ENCODE data around the gene MT1M.

DNA sequence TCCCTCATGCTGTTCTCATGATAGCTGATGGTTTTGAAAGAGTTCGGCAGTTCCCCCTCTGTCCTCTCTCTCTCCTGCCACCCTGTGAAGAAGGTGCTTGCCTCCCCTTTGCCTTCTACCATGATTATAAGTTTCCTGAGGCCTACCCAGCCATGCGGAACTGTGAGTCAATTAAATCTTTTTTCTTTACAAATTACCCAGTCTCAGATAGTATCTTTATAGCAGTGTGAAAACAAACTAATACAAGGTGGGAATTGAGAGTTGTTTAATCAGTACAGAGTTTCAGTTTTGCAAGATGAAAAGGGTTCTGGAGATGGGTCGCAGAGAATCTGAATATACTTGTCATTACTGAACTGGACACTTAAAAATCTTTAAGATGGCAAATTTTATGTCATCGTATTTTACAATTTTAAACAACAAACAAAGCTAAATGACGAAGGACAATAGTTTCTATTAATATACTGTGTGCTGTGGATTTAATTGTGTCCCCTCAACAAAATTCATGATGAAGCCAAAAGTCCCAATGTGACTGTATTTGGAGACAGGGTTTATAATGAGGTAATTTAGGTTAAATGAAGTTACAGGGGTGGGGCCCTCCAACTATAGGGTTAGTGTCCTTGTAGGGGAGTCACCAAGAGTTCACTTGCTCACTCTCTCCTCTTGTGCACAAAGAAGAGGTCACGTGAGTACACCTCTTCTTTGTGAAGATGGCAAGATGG, 38.7 kb upstream of the MT1M start:
- TF ChIP-seq POLR2AphosphoS5 (IDR thresholded peaks at IDR 0.05; ENCODE audit: borderline replicate concordance, low read depth, low read length) (no peak), EZH2 (IDR thresholded peaks at IDR 0.05) (no peak), FOXP2 (optimal IDR thresholded peaks at IDR 0.05; ENCODE audit: control extremely low read depth, extremely low read length, insufficient read depth) (no peak)
